ENCODE results near the gene CAMK2N1.

CAMK2N1 gene

DNA sequence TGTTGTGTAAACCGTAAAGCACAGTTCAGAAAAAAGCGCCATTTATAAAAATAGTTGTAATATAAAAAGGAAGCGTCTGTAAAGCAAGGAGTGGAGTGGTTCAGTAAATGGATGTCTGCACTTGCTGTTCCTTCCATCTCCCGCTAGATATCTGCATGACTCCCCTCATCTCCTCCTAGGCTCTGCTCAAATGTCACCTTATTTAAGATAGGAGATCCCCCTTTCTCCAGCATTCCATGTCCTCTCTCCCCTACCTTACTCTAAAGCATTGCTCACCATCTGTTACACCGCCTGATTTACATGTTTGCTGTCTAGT lies 21.2 kb upstream of the CAMK2N1 start:
- no peak overlapping the region for H2AFZ ChIP-seq (ENCODE audit: low read length)
- H3F3A ChIP-seq (ENCODE audit: insufficient read depth, low read length) = no peaks in the 10 kb centered on the region
- H3K27ac ChIP-seq (ENCODE audit: low read depth, low read length, poor library complexity, severe bottlenecking) = no peak overlapping the region

DNA sequence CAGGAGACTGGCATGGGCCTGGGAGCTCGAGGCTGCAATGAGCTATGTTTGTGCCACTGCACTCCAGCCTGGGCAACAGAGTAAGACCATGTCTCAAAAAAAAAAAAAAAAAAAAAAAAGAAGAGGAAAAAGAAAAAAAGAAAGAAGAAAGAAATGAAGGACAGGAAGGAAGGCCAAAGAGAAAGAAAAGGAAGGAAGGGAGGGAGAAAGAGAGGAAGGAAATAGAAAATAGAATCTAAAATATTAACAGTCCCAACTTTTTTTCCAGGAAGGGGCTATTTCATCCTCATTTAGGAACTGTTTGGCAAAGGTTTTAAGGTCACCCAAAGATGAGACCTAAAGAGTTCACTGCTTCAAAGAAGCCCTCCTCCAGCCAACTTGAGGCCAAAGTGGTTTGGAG lies 19.5 kb upstream of the CAMK2N1 start:
- Histone ChIP-seq H3K9ac (ENCODE audit: low read length) (no peak overlapping the region), H3K79me2 (ENCODE audit: insufficient read depth, low read length) (peaks cover 14% of the 10 kb centered on the region), H4K20me1 (ENCODE audit: insufficient read depth, low read length) (no peaks in the 10 kb centered on the region), H2AFZ (ENCODE audit: low read length) (no peak overlapping the region), H3K4me1 (ENCODE audit: insufficient read depth, low read length, severe bottlenecking) (peaks cover 23% of the 10 kb centered on the region), H3F3A (ENCODE audit: insufficient read depth, low read length) (no peaks in the 10 kb centered on the region), H3K27me3 (ENCODE audit: insufficient read depth, low read length) (no peaks in the 10 kb centered on the region), H3K36me3 (ENCODE audit: insufficient read depth, low read length) (peaks cover 19% of the 10 kb centered on the region), H3K27ac (ENCODE audit: low read depth, low read length, poor library complexity, severe bottlenecking) (no peak overlapping the region), H3K9me2 (ENCODE audit: low read depth, low read length) (no peaks in the 10 kb centered on the region), H3K9me3 (ENCODE audit: low read length) (no peaks in the 10 kb centered on the region), H3K4me3 (ENCODE audit: low read depth, low read length, poor library complexity, severe bottlenecking) (no peak overlapping the region), H3K4me2 (ENCODE audit: low read length) (no peak overlapping the region)
- TF ChIP-seq, protein P1, sequence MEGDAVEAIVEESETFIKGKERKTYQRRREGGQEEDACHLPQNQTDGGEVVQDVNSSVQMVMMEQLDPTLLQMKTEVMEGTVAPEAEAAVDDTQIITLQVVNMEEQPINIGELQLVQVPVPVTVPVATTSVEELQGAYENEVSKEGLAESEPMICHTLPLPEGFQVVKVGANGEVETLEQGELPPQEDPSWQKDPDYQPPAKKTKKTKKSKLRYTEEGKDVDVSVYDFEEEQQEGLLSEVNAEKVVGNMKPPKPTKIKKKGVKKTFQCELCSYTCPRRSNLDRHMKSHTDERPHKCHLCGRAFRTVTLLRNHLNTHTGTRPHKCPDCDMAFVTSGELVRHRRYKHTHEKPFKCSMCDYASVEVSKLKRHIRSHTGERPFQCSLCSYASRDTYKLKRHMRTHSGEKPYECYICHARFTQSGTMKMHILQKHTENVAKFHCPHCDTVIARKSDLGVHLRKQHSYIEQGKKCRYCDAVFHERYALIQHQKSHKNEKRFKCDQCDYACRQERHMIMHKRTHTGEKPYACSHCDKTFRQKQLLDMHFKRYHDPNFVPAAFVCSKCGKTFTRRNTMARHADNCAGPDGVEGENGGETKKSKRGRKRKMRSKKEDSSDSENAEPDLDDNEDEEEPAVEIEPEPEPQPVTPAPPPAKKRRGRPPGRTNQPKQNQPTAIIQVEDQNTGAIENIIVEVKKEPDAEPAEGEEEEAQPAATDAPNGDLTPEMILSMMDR (IDR thresholded peaks at IDR 0.05; ENCODE audit: low read length) = no peak
- no peak for TF ChIP-seq EZH2 (IDR thresholded peaks at IDR 0.05; ENCODE audit: borderline replicate concordance, low read length)

More for the DNA sequence above, 21.2 kb upstream of the CAMK2N1 start:
- peaks cover 14% of the 10 kb centered on the region for H3K79me2 ChIP-seq (ENCODE audit: insufficient read depth, low read length)
- no peaks in the 10 kb centered on the region for H3K27me3 ChIP-seq (ENCODE audit: insufficient read depth, low read length)
- peak overlapping the region; percentile 92 for H3K9ac ChIP-seq (ENCODE audit: low read length)
- H3K9me2 ChIP-seq (ENCODE audit: low read depth, low read length) = no peaks in the 10 kb centered on the region
- H3K9me3 ChIP-seq (ENCODE audit: low read length) = no peaks in the 10 kb centered on the region
- H3K4me2 ChIP-seq (ENCODE audit: low read length) = peak overlapping the region; percentile 100
- peak overlapping the region; percentile 99 for H3K4me3 ChIP-seq (ENCODE audit: low read depth, low read length, poor library complexity, severe bottlenecking)
- TF ChIP-seq, protein P1 (IDR thresholded peaks at IDR 0.05; ENCODE audit: low read length) = no peak
- peaks cover 29% of the 10 kb centered on the region for H3K4me1 ChIP-seq (ENCODE audit: insufficient read depth, low read length, severe bottlenecking)
- H3K36me3 ChIP-seq (ENCODE audit: insufficient read depth, low read length) = peaks cover 1% of the 10 kb centered on the region; the same call in 1 of the 2 replicates
- no peaks in the 10 kb centered on the region for H4K20me1 ChIP-seq (ENCODE audit: insufficient read depth, low read length)

DNA sequence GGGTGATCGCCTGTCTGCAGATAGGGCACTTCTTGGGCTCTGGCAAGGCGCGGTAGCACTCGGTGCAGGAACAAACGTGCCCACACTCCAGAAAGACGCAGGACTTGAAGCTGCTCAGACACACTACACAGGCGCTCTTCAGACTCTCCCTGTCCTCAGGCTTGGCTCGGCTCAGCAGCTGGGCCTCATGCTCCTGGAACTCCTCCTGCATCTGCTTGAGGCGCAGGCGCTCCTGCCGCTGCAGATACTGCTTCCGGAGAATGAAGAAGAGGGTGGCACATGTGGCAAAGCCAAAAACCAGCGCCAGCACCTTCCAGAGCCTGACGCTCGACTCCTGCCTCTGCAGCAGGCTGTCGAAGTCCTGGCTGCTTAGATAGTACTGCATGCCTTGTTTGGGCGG lies 14.7 kb upstream of the CAMK2N1 start:
- H3K4me2 ChIP-seq (ENCODE audit: low read length) = no peak overlapping the region

More for the DNA sequence above, 14.7 kb upstream of the CAMK2N1 start:
- no peaks in the 10 kb centered on the region for H3K27me3 ChIP-seq (ENCODE audit: insufficient read depth, low read length)
- no peak overlapping the region for H2AFZ ChIP-seq (ENCODE audit: low read length)
- H3F3A ChIP-seq (ENCODE audit: insufficient read depth, low read length) = no peaks in the 10 kb centered on the region
- no peaks in the 10 kb centered on the region for H3K9me2 ChIP-seq (ENCODE audit: low read depth, low read length)
- H3K9ac ChIP-seq (ENCODE audit: low read length) = no peak overlapping the region
- no peak overlapping the region for H3K4me3 ChIP-seq (ENCODE audit: low read depth, low read length, poor library complexity, severe bottlenecking)
- TF ChIP-seq, protein P1 (IDR thresholded peaks at IDR 0.05; ENCODE audit: low read length) = no peak
- no peak for TF ChIP-seq EZH2 (IDR thresholded peaks at IDR 0.05; ENCODE audit: borderline replicate concordance, low read length)
- H4K20me1 ChIP-seq (ENCODE audit: insufficient read depth, low read length) = no peaks in the 10 kb centered on the region
- H3K79me2 ChIP-seq (ENCODE audit: insufficient read depth, low read length) = 0 out of 2 replicates have a peak, but pooled peaks cover 2% of the 10 kb centered on the region
- peaks cover 51% of the 10 kb centered on the region for H3K36me3 ChIP-seq (ENCODE audit: insufficient read depth, low read length)
- H3K4me1 ChIP-seq (ENCODE audit: insufficient read depth, low read length, severe bottlenecking) = peaks cover under 1% of the 10 kb centered on the region
- H3K9me3 ChIP-seq (ENCODE audit: low read length) = no peaks in the 10 kb centered on the region
- no peak overlapping the region for H3K27ac ChIP-seq (ENCODE audit: low read depth, low read length, poor library complexity, severe bottlenecking)

Data from OCI-LY1 (cell line).